Caco-2 (cell line): ENCODE results near the gene ADA. TPM values are rescaled to one million over a fixed set of nuclear protein-coding genes. Genes with fewer than 3 reads are reported as not detected.
"Not testable (repeated sequence)": the region's sequence is repeated elsewhere in the genome, so short reads cannot be mapped to it uniquely, and the experiment has no call there.

Source experiments
- Bru-seq: library from RNA; stranded (reverse); fragments of 400-500 nt; gene quantifications from one replicate; lab custom pipeline; 2021; lab: Mats Ljungman, UMichigan
- BruChase-seq, 2 experiments: library from RNA; stranded (reverse); fragments of 400-500 nt; gene quantifications; one replicate each; lab custom pipeline; 2021; lab: Mats Ljungman, UMichigan
- BruUV-seq: library from RNA; stranded (reverse); fragments of 400-500 nt; replicated peaks from 2 replicates; lab custom pipeline; 2021; lab: Mats Ljungman, UMichigan
- CTCF ChIA-PET: fragments of 300-600 bp; sonication (Branson Sonifier 250); formaldehyde crosslinking; loops from one replicate; lab custom pipeline; 2022; ENCODE audit warnings: antibody characterized with exemption; lab: Charles Lee
- POLR2A ChIA-PET: fragments of 300-600 bp; sonication (Branson Sonifier 250); formaldehyde crosslinking; loops from one replicate; lab custom pipeline; 2022; ENCODE audit warnings: antibody characterized with exemption; lab: Charles Lee
- DNase-seq, 2 experiments: peaks; one replicate each; pipeline versions ENCODE4 v3.0.0 to v3.0.0-alpha.2; 2020 to 2022
- H3K27me3 ChIP-seq: replicated peaks from 2 replicates; pipeline ENCODE4 v1.6.0; 2011; ENCODE audit warnings: low read length; ENCODE audit not compliant: control insufficient read depth, insufficient read depth
- H3K36me3 ChIP-seq: 2 replicates; pipeline ENCODE4 v1.5.1; 2011; ENCODE audit warnings: low read length; ENCODE audit not compliant: control insufficient read depth, insufficient read depth
- H3K4me1 ChIP-seq: fragments of 250-450 bp; sonication (Bioruptor Pico); 2 replicates; pipeline ENCODE4 v1.5.1; 2020; ENCODE audit warnings: mild to moderate bottlenecking
- H3K4me3 ChIP-seq: 2 replicates; pipeline ENCODE4 v1.5.1; 2011; ENCODE audit warnings: low read depth, mild to moderate bottlenecking, control low read depth, low read length
- H3K9me3 ChIP-seq: fragments of 250-450 bp; sonication (Bioruptor Pico); 2 replicates; pipeline ENCODE4 v1.5.1; 2020; ENCODE audit warnings: mild to moderate bottlenecking, moderate library complexity
- H3K27ac Mint-ChIP-seq: one replicate; pipeline ENCODE4 v1.8.0; 2022; ENCODE audit warnings: mixed read lengths; ENCODE audit not compliant: unreplicated experiment
- H3K27me3 Mint-ChIP-seq: one replicate; pipeline ENCODE4 v1.8.0; 2022; ENCODE audit warnings: mixed read lengths; ENCODE audit not compliant: insufficient read depth, unreplicated experiment
- H3K36me3 Mint-ChIP-seq: one replicate; pipeline ENCODE4 v1.8.0; 2022; ENCODE audit warnings: mild to moderate bottlenecking, mixed read lengths; ENCODE audit not compliant: insufficient read depth, unreplicated experiment
- H3K4me1 Mint-ChIP-seq: one replicate; pipeline ENCODE4 v1.8.0; 2022; ENCODE audit warnings: low read depth, mixed read lengths; ENCODE audit not compliant: unreplicated experiment
- H3K4me3 Mint-ChIP-seq: one replicate; pipeline ENCODE4 v1.8.0; 2022; ENCODE audit warnings: mild to moderate bottlenecking, moderate library complexity, mixed read lengths; ENCODE audit not compliant: unreplicated experiment
- H3K9me3 Mint-ChIP-seq: one replicate; pipeline ENCODE4 v1.8.0; 2022; ENCODE audit warnings: mixed read lengths; ENCODE audit not compliant: unreplicated experiment
- CTCF ChIP-seq, 2 experiments: fragments of 200-600 bp in 1 of 2; IDR thresholded peaks; 1 replicate in 1 of 2; 2 replicates in 1 of 2; pipeline versions ENCODE4 v1.5.1 to v1.8.0; 2011 to 2022; ENCODE audit warnings: antibody characterized with exemption in 1 of 2, control low read depth in 1 of 2, inconsistent platforms in 1 of 2, low read depth in 1 of 2, low read length in 1 of 2, mild to moderate bottlenecking in 1 of 2, moderate library complexity in 1 of 2; ENCODE audit not compliant: insufficient read depth in 1 of 2, severe bottlenecking in 1 of 2, unreplicated experiment in 1 of 2
- intact Hi-C: fragments of 100-400 bp; cut with micrococcal nuclease; formaldehyde crosslinking; loops from one replicate; pipeline ENCODE4 v1.10.0; 2022; ENCODE audit not compliant: unreplicated experiment
- long read RNA-seq: library from polyadenylated mRNA; stranded (forward); transcript quantifications from one replicate; pipeline ENCODE4 v2.0.0, GENCODE V29; 2022
- total RNA-seq: library from RNA; stranded (reverse); gene quantifications from 2 replicates; pipeline ENCODE4 v1.2.3, GENCODE V29; 2022

The ADA gene
- total RNA-seq (21.1 and 23.5 TPM in 2 replicates), Bru-seq, nascent RNA (percentile 52 among the genes with signal in this experiment), BruChase-seq, experiment 1, labeled RNA remaining after a 2-hour chase (percentile 48 among the genes with signal in this experiment), BruChase-seq, experiment 2, labeled RNA remaining after a 6-hour chase (percentile 48 among the genes with signal in this experiment)
- long read RNA-seq, transcript ADA-201 (12 exons, 1,539 nt): major isoform, 46 of 91 reads
- long read RNA-seq, transcript ADA-207 (11 exons, 1,128 nt): minor isoform, 5 of 91 reads
- long read RNA-seq, partial matches to known transcripts: 19 of 91 reads
- long read RNA-seq, other reads (novel, unspliced or antisense): 18 of 91 reads

DNA sequence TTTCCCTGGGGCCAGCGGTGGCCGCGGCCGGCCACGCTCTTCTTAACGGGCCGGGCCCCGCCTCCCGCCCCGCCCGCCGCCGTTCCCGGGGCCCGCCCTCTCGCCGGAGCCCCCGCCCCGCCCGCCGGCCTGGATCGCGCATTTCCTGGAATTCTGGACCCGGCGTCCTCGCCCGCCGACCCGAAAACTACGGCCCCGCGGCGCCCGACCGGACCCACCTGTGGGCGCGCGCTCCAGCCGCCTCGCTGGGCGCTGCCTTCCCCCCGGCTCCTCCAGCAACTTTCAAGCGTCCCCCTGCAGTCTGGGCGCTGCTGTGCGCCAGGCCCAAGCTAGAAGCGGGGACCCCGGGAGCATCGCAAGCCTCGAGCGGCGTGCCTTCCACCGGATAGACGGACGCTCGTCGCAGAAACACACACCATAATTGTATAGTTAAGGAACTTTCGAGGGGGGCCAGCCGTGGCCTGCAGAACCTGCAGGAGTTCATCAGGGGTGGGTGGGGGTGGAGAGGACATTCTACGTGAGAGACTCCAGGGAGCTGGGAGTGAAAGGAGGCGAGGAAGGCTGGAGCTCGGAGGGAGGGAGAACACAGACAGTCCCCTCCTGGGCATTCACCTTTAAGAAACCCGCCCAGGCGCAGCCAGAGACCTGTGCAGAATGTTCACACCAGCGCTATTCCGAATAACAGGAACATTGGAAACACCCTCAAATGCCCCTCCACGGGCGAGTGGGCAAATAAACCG lies at the start of gene ADA:
ADA (minus strand) TSS at position 16 of the 740 bp plus-strand sequence. CDS start 92 bp downstream, outside the sequence.
- H3K4me3 ChIP-seq: peak within 1 kb of the TSS; percentile 64
- H3K4me1 Mint-ChIP-seq: peaks cover 12% of the 10 kb centered on the region
- H3K9me3 Mint-ChIP-seq: peaks cover 12% of the 10 kb centered on the region
- no peaks in the 10 kb centered on the region for H3K9me3 ChIP-seq
- DNase-seq: peak; percentile 78 to 90
- intact Hi-C loops: loop anchor here (1.0 kb wide), 1 partner anchor 26 kb away; no protein-coding TSS in a partner anchor
- BruUV-seq: no TSS peak
- ChIA-PET CTCF (interaction anchor here (0.8 to 4.0 kb wide), 5 partner anchors 10 to 114 kb away, joined by 3 to 26 read pairs (median 4); no protein-coding TSS in a partner anchor), POLR2A (interaction anchor here (1.1 kb wide), 1 partner anchor 176 kb away, joined by 5 read pairs; the partner anchor contains the start of gene TTPAL)
- peaks cover 16% of the 10 kb centered on the region for H3K27me3 Mint-ChIP-seq
- H3K27ac Mint-ChIP-seq: no peak within 1 kb of the TSS
- peak within 1 kb of the TSS; percentile 69 for H3K4me3 Mint-ChIP-seq
- no peaks in the 10 kb centered on the region for H3K27me3 ChIP-seq
- H3K4me1 ChIP-seq: peaks cover 8% of the 10 kb centered on the region
- H3K36me3 Mint-ChIP-seq: peaks cover 6% of the 10 kb centered on the region
- H3K36me3 ChIP-seq: no peaks in the 10 kb centered on the region
- peak in 1 of 2 experiments; percentile 14 for TF ChIP-seq CTCF (IDR thresholded peaks at IDR 0.05; ENCODE audit: insufficient read depth in 1 of 2, low read depth in 1 of 2, low read length in 1 of 2, severe bottlenecking in 1 of 2, unreplicated experiment in 1 of 2)

GRCh38 chr20:44700306-44700705 lies 48.8 kb upstream of the ADA start:
- intact Hi-C loops: no loop called here
- Histone ChIP-seq H3K4me1 (no peaks in the 10 kb centered on the region), H3K4me3 (no peak overlapping the region), H3K27me3 (no peaks in the 10 kb centered on the region; the same call in 1 of the 2 replicates), H3K9me3 (no peaks in the 10 kb centered on the region), H3K36me3 (no peaks in the 10 kb centered on the region)
- CTCF ChIA-PET: interaction anchor here (0.6 kb wide), 2 partner anchors 209 to 281 kb away, joined by 4 to 6 read pairs; partner anchors contain the start of gene PABPC1L
- Mint-ChIP-seq H3K4me3 (no peak overlapping the region), H3K36me3 (no peaks in the 10 kb centered on the region), H3K4me1 (no peaks in the 10 kb centered on the region), H3K27me3 (no peaks in the 10 kb centered on the region), H3K9me3 (no peaks in the 10 kb centered on the region), H3K27ac (no peak overlapping the region)
- TF ChIP-seq CTCF (IDR thresholded peaks at IDR 0.05; ENCODE audit: insufficient read depth in 1 of 2, low read depth in 1 of 2, low read length in 1 of 2, severe bottlenecking in 1 of 2, unreplicated experiment in 1 of 2): no peak
- DNase-seq: no peak
- POLR2A ChIA-PET: no interaction called here
- no TSS peak for BruUV-seq

GRCh38 chr20:44698351-44698750 lies 46.9 kb upstream of the ADA start:
- no TSS peak for BruUV-seq
- Histone ChIP-seq H3K27me3 (no peaks in the 10 kb centered on the region), H3K36me3 (no peaks in the 10 kb centered on the region), H3K4me1 (peaks cover 6% of the 10 kb centered on the region), H3K9me3 (no peaks in the 10 kb centered on the region), H3K4me3 (no peak overlapping the region)
- DNase-seq: no peak
- Mint-ChIP-seq H3K9me3 (no peaks in the 10 kb centered on the region), H3K27me3 (no peaks in the 10 kb centered on the region), H3K4me1 (peaks cover 4% of the 10 kb centered on the region), H3K36me3 (no peaks in the 10 kb centered on the region), H3K27ac (no peak overlapping the region), H3K4me3 (no peak overlapping the region)
- intact Hi-C loops: no loop called here
- ChIA-PET CTCF (interaction anchor here (0.7 kb wide), 1 partner anchor 30 kb away, joined by 4 read pairs; no protein-coding TSS in a partner anchor), POLR2A (no interaction called here)
- no peak for TF ChIP-seq CTCF (IDR thresholded peaks at IDR 0.05; ENCODE audit: insufficient read depth in 1 of 2, low read depth in 1 of 2, low read length in 1 of 2, severe bottlenecking in 1 of 2, unreplicated experiment in 1 of 2)

DNA sequence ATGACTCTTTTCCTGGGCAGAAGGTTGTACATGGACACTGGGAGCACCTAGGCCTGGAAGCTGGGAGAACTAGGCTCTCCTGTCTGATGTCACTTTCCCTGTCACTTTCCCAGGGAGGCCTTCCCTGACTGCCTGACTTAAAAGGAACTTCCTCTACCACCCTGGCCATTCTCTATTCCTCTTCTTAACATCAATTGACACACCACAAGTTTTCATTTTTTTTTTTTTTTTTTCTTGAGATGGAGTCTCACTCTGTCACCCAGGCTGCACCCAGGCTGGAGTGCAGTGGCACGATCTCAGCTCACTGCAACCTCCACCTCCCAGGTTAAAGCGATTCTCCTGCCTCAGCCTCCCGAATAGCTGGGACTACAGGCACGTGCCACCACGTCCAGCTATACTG lies 45.5 kb upstream of the ADA start:
- CTCF ChIA-PET: interaction anchor here (0.7 to 1.2 kb wide), 2 partner anchors 13 to 14 kb away, joined by 4 to 5 read pairs; no protein-coding TSS in a partner anchor
- DNase-seq, H3K27me3 ChIP-seq, H3K4me3 ChIP-seq, POLR2A ChIA-PET, H3K4me3 Mint-ChIP-seq, BruUV-seq, H3K27me3 Mint-ChIP-seq, H3K27ac Mint-ChIP-seq, H3K36me3 ChIP-seq, H3K9me3 ChIP-seq, intact Hi-C loops, H3K9me3 Mint-ChIP-seq: not testable (repeated sequence)
- H3K4me1 Mint-ChIP-seq: peaks cover 17% of the 10 kb centered on the region
- H3K36me3 Mint-ChIP-seq: peaks cover 11% of the 10 kb centered on the region
- peaks cover 18% of the 10 kb centered on the region for H3K4me1 ChIP-seq
